HEK293 (cell line): ENCODE data around the gene CASP6.

Source experiments
- CTCF ChIA-PET: fragments of 350-600 bp; formaldehyde crosslinking; extraction: SDS; loops from one replicate; lab custom pipeline; 2021; ENCODE audit warnings: antibody characterized with exemption; lab: Yijun Ruan, JAX
- POLR2A ChIA-PET: fragments of 300-600 bp; formaldehyde crosslinking; extraction: SDS; loops from one replicate; lab custom pipeline; 2020; ENCODE audit warnings: antibody characterized with exemption, inconsistent platforms; lab: Yijun Ruan, JAX
- H3K27ac ChIP-seq: fragments of 200-500 bp; sonication (Bioruptor generic); 2 replicates; pipeline ENCODE4 v1.5.1; 2014; ENCODE audit warnings: low read depth, low read length, control low read depth, inconsistent platforms; ENCODE audit errors: extremely low read depth
- H3K36me3 ChIP-seq, 2 experiments: fragments of 200-500 bp in 1 of 2; sonication (Bioruptor generic) in 1 of 2; 1 replicate in 1 of 2; 2 replicates in 1 of 2; pipeline ENCODE4 v1.5.1; 2014 to 2017; ENCODE audit warnings: inconsistent platforms in 2 of 2, low read length in 2 of 2; ENCODE audit not compliant: control insufficient read depth in 2 of 2, insufficient read depth in 1 of 2
- H3K4me1 ChIP-seq: fragments of 200-500 bp; sonication (Bioruptor generic); 2 replicates; pipeline ENCODE4 v1.5.1; 2014; ENCODE audit warnings: mild to moderate bottlenecking, low read length, inconsistent platforms; ENCODE audit not compliant: control insufficient read depth, insufficient read depth
- H3K4me3 ChIP-seq: 2 replicates; pipeline ENCODE4 v1.5.1; 2011; ENCODE audit warnings: low read depth, mild to moderate bottlenecking, control low read depth, low read length, moderate library complexity
- H3K9me3 ChIP-seq: fragments of 200-500 bp; sonication (Bioruptor generic); 2 replicates; pipeline ENCODE4 v1.5.1; 2014; ENCODE audit warnings: low read depth, low read length, inconsistent platforms; ENCODE audit not compliant: control insufficient read depth, insufficient read depth
- BCL11A ChIP-seq: fragments of 450-650 bp; formaldehyde crosslinking; IDR thresholded peaks from 2 replicates; pipeline ENCODE4 v1.5.1; 2016; ENCODE audit warnings: low read depth, missing biosample characterization, missing genetic modification characterization
- SP3 ChIP-seq: fragments of 450-650 bp; formaldehyde crosslinking; IDR thresholded peaks from 2 replicates; pipeline ENCODE4 v1.5.1; 2016; ENCODE audit warnings: missing biosample characterization, missing genetic modification characterization
- ZBTB17 ChIP-seq: fragments of 450-650 bp; formaldehyde crosslinking; IDR thresholded peaks from 2 replicates; pipeline ENCODE4 v1.5.1; 2016; ENCODE audit warnings: missing biosample characterization, missing genetic modification characterization
- ZFP37 ChIP-seq: fragments of 450-650 bp; formaldehyde crosslinking; IDR thresholded peaks from 2 replicates; pipeline ENCODE4 v1.5.1; 2016; ENCODE audit warnings: missing biosample characterization, missing genetic modification characterization
- ZIC2 ChIP-seq: fragments of 450-650 bp; formaldehyde crosslinking; IDR thresholded peaks from 2 replicates; pipeline ENCODE4 v1.5.1; 2016; ENCODE audit warnings: missing biosample characterization, missing genetic modification characterization
- ZNF10 ChIP-seq: fragments of 450-650 bp; formaldehyde crosslinking; IDR thresholded peaks from 2 replicates; pipeline ENCODE4 v1.5.1; 2017; ENCODE audit warnings: missing biosample characterization, missing genetic modification characterization
- ZNF114 ChIP-seq: fragments of 450-650 bp; formaldehyde crosslinking; IDR thresholded peaks from 2 replicates; pipeline ENCODE4 v1.5.0; 2017; ENCODE audit warnings: missing biosample characterization, missing genetic modification characterization
- ZNF121 ChIP-seq: fragments of 450-650 bp; formaldehyde crosslinking; IDR thresholded peaks from 2 replicates; pipeline ENCODE4 v1.5.1; 2016; ENCODE audit warnings: missing biosample characterization, missing genetic modification characterization
- ZNF157 ChIP-seq: fragments of 450-650 bp; formaldehyde crosslinking; IDR thresholded peaks from 2 replicates; pipeline ENCODE4 v1.5.1; 2016; ENCODE audit warnings: missing biosample characterization, missing genetic modification characterization
- ZNF214 ChIP-seq: fragments of 450-650 bp; formaldehyde crosslinking; IDR thresholded peaks from 2 replicates; pipeline ENCODE4 v1.5.1; 2017; ENCODE audit warnings: missing biosample characterization, mild to moderate bottlenecking, missing genetic modification characterization, borderline replicate concordance
- ZNF221 ChIP-seq: fragments of 450-650 bp; formaldehyde crosslinking; IDR thresholded peaks from 2 replicates; pipeline ENCODE4 v1.5.1; 2017; ENCODE audit warnings: missing biosample characterization, missing genetic modification characterization, borderline replicate concordance
- ZNF677 ChIP-seq: fragments of 450-650 bp; IDR thresholded peaks from 2 replicates; pipeline ENCODE4 v1.5.0; 2018; ENCODE audit warnings: missing biosample characterization, mild to moderate bottlenecking, missing genetic modification characterization, moderate library complexity
- ZXDB ChIP-seq: fragments of 450-650 bp; formaldehyde crosslinking; IDR thresholded peaks from 2 replicates; pipeline ENCODE4 v1.5.1; 2016; ENCODE audit warnings: missing biosample characterization, missing genetic modification characterization
- TF ChIP-seq, protein P1 (sequence below): fragments of 450-650 bp; formaldehyde crosslinking; IDR thresholded peaks from 2 replicates; pipeline ENCODE4 v1.5.1; 2016; ENCODE audit warnings: missing biosample characterization, missing genetic modification characterization
- TF ChIP-seq, protein P2 (sequence below): fragments of 450-650 bp; formaldehyde crosslinking; IDR thresholded peaks from 2 replicates; pipeline ENCODE4 v1.5.1; 2016; ENCODE audit warnings: missing biosample characterization, missing genetic modification characterization
- TF ChIP-seq, protein P3 (sequence below): fragments of 450-650 bp; formaldehyde crosslinking; IDR thresholded peaks from 2 replicates; pipeline ENCODE4 v1.5.1; 2016; ENCODE audit warnings: missing biosample characterization, missing genetic modification characterization
- TF ChIP-seq, protein P4 (sequence below): fragments of 450-650 bp; formaldehyde crosslinking; IDR thresholded peaks from 2 replicates; pipeline ENCODE4 v1.5.1; 2016; ENCODE audit warnings: missing biosample characterization, missing genetic modification characterization, borderline replicate concordance
- TF ChIP-seq, protein P5 (sequence below): fragments of 450-650 bp; IDR thresholded peaks from 2 replicates; pipeline ENCODE4 v1.5.1; 2018; ENCODE audit warnings: missing biosample characterization, missing genetic modification characterization
- TF ChIP-seq, protein P6 (sequence below): fragments of 450-650 bp; formaldehyde crosslinking; IDR thresholded peaks from 2 replicates; pipeline ENCODE4 v1.5.1; 2016; ENCODE audit warnings: missing biosample characterization, missing genetic modification characterization

CASP6 gene

DNA sequence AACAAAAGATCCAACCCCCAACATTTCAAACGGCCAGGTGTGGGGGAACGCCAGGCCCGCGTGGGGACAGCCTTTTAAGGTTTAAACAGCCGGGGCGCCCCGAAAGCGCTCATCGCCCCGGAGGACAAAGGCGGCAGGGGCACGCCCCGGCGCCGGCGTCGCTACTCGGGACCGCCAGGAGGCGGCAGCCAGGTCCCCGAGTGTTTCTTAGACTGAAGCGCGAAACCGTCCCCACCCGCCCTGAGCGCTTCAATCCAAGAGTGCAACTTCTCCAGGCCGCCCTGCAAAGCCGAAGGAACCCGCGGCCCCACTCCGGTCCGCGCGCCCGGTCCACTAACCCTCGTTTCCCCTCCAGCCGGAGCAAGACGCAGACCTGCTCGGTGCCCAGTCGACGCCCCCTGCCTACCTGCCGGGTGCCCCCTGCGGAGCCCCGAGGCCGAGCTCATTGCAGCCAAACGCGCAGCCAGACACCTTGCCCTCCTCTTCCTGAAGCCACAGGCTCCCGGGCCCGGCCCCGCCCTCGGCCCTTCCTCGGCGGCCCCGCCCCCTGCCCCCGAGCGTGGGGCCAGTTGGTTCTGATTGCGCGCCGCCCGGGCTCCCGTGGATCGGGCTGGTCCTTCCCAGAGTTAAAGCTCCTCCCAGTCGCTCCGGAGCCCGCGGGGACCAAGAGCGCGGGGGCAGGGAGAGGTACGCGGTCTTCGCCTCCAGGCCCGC is at the start of gene CASP6:
CASP6 (minus strand) TSS at position 496 of the 714 bp plus-strand sequence; CDS start at position 446, 50 bp downstream.
- Histone ChIP-seq H3K4me3 (peak within 1 kb of the TSS; percentile 51), H3K36me3 (peaks cover 0 to 19% of the 10 kb centered on the region in 2 experiments; a peak in 1 of 3 replicates), H3K4me1 (no peaks in the 10 kb centered on the region), H3K27ac (peak within 1 kb of the TSS; percentile 62), H3K9me3 (no peaks in the 10 kb centered on the region)
- CTCF ChIA-PET = interaction anchor here (0.7 kb wide), 2 partner anchors 15 to 78 kb away, joined by 3 to 4 read pairs; no protein-coding TSS in a partner anchor
- POLR2A ChIA-PET = interaction anchor here (0.6 to 1.1 kb wide), 3 partner anchors 10 to 143 kb away, joined by 3 to 6 read pairs (median 4); partner anchors contain the start of genes MCUB and PLA2G12A
- TF ChIP-seq, protein P1, sequence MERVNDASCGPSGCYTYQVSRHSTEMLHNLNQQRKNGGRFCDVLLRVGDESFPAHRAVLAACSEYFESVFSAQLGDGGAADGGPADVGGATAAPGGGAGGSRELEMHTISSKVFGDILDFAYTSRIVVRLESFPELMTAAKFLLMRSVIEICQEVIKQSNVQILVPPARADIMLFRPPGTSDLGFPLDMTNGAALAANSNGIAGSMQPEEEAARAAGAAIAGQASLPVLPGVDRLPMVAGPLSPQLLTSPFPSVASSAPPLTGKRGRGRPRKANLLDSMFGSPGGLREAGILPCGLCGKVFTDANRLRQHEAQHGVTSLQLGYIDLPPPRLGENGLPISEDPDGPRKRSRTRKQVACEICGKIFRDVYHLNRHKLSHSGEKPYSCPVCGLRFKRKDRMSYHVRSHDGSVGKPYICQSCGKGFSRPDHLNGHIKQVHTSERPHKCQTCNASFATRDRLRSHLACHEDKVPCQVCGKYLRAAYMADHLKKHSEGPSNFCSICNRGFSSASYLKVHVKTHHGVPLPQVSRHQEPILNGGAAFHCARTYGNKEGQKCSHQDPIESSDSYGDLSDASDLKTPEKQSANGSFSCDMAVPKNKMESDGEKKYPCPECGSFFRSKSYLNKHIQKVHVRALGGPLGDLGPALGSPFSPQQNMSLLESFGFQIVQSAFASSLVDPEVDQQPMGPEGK (tag by site-specific recombination) = peak; percentile 77
- TF ChIP-seq, protein P2, sequence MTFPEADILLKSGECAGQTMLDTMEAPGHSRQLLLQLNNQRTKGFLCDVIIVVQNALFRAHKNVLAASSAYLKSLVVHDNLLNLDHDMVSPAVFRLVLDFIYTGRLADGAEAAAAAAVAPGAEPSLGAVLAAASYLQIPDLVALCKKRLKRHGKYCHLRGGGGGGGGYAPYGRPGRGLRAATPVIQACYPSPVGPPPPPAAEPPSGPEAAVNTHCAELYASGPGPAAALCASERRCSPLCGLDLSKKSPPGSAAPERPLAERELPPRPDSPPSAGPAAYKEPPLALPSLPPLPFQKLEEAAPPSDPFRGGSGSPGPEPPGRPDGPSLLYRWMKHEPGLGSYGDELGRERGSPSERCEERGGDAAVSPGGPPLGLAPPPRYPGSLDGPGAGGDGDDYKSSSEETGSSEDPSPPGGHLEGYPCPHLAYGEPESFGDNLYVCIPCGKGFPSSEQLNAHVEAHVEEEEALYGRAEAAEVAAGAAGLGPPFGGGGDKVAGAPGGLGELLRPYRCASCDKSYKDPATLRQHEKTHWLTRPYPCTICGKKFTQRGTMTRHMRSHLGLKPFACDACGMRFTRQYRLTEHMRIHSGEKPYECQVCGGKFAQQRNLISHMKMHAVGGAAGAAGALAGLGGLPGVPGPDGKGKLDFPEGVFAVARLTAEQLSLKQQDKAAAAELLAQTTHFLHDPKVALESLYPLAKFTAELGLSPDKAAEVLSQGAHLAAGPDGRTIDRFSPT (tag by site-specific recombination) = no peak
- TF ChIP-seq, protein P3, sequence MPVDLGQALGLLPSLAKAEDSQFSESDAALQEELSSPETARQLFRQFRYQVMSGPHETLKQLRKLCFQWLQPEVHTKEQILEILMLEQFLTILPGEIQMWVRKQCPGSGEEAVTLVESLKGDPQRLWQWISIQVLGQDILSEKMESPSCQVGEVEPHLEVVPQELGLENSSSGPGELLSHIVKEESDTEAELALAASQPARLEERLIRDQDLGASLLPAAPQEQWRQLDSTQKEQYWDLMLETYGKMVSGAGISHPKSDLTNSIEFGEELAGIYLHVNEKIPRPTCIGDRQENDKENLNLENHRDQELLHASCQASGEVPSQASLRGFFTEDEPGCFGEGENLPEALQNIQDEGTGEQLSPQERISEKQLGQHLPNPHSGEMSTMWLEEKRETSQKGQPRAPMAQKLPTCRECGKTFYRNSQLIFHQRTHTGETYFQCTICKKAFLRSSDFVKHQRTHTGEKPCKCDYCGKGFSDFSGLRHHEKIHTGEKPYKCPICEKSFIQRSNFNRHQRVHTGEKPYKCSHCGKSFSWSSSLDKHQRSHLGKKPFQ (tag by site-specific recombination) = no peak
- peak; percentile 65; the same call in 1 of the 2 replicates for TF ChIP-seq ZBTB17
- TF ChIP-seq, protein P4, sequence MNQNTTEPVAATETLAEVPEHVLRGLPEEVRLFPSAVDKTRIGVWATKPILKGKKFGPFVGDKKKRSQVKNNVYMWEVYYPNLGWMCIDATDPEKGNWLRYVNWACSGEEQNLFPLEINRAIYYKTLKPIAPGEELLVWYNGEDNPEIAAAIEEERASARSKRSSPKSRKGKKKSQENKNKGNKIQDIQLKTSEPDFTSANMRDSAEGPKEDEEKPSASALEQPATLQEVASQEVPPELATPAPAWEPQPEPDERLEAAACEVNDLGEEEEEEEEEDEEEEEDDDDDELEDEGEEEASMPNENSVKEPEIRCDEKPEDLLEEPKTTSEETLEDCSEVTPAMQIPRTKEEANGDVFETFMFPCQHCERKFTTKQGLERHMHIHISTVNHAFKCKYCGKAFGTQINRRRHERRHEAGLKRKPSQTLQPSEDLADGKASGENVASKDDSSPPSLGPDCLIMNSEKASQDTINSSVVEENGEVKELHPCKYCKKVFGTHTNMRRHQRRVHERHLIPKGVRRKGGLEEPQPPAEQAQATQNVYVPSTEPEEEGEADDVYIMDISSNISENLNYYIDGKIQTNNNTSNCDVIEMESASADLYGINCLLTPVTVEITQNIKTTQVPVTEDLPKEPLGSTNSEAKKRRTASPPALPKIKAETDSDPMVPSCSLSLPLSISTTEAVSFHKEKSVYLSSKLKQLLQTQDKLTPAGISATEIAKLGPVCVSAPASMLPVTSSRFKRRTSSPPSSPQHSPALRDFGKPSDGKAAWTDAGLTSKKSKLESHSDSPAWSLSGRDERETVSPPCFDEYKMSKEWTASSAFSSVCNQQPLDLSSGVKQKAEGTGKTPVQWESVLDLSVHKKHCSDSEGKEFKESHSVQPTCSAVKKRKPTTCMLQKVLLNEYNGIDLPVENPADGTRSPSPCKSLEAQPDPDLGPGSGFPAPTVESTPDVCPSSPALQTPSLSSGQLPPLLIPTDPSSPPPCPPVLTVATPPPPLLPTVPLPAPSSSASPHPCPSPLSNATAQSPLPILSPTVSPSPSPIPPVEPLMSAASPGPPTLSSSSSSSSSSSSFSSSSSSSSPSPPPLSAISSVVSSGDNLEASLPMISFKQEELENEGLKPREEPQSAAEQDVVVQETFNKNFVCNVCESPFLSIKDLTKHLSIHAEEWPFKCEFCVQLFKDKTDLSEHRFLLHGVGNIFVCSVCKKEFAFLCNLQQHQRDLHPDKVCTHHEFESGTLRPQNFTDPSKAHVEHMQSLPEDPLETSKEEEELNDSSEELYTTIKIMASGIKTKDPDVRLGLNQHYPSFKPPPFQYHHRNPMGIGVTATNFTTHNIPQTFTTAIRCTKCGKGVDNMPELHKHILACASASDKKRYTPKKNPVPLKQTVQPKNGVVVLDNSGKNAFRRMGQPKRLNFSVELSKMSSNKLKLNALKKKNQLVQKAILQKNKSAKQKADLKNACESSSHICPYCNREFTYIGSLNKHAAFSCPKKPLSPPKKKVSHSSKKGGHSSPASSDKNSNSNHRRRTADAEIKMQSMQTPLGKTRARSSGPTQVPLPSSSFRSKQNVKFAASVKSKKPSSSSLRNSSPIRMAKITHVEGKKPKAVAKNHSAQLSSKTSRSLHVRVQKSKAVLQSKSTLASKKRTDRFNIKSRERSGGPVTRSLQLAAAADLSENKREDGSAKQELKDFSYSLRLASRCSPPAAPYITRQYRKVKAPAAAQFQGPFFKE (tag by site-specific recombination) = no peak
- TF ChIP-seq, protein P5, sequence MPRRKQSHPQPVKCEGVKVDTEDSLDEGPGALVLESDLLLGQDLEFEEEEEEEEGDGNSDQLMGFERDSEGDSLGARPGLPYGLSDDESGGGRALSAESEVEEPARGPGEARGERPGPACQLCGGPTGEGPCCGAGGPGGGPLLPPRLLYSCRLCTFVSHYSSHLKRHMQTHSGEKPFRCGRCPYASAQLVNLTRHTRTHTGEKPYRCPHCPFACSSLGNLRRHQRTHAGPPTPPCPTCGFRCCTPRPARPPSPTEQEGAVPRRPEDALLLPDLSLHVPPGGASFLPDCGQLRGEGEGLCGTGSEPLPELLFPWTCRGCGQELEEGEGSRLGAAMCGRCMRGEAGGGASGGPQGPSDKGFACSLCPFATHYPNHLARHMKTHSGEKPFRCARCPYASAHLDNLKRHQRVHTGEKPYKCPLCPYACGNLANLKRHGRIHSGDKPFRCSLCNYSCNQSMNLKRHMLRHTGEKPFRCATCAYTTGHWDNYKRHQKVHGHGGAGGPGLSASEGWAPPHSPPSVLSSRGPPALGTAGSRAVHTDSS (tag by site-specific recombination) = no peak
- no peak for TF ChIP-seq ZNF221 (tag by site-specific recombination)
- TF ChIP-seq ZNF114 (tag by site-specific recombination) = no peak
- no peak for TF ChIP-seq ZNF157 (tag by site-specific recombination)
- TF ChIP-seq ZNF214 (tag by site-specific recombination) = no peak
- TF ChIP-seq BCL11A (tag by site-specific recombination) = no peak
- TF ChIP-seq ZIC2 (tag by site-specific recombination) = peak; percentile 90
- TF ChIP-seq, protein P6, sequence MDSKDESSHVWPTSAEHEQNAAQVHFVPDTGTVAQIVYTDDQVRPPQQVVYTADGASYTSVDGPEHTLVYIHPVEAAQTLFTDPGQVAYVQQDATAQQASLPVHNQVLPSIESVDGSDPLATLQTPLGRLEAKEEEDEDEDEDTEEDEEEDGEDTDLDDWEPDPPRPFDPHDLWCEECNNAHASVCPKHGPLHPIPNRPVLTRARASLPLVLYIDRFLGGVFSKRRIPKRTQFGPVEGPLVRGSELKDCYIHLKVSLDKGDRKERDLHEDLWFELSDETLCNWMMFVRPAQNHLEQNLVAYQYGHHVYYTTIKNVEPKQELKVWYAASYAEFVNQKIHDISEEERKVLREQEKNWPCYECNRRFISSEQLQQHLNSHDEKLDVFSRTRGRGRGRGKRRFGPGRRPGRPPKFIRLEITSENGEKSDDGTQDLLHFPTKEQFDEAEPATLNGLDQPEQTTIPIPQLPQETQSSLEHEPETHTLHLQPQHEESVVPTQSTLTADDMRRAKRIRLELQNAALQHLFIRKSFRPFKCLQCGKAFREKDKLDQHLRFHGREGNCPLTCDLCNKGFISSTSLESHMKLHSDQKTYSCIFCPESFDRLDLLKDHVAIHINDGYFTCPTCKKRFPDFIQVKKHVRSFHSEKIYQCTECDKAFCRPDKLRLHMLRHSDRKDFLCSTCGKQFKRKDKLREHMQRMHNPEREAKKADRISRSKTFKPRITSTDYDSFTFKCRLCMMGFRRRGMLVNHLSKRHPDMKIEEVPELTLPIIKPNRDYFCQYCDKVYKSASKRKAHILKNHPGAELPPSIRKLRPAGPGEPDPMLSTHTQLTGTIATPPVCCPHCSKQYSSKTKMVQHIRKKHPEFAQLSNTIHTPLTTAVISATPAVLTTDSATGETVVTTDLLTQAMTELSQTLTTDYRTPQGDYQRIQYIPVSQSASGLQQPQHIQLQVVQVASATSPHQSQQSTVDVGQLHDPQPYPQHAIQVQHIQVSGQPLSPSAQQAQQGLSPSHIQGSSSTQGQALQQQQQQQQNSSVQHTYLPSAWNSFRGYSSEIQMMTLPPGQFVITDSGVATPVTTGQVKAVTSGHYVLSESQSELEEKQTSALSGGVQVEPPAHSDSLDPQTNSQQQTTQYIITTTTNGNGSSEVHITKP (tag by site-specific recombination) = no peak
- peak; percentile 74 for TF ChIP-seq SP3 (tag by site-specific recombination)
- TF ChIP-seq ZFP37 (tag by site-specific recombination) = no peak
- TF ChIP-seq ZNF10 (tag by site-specific recombination) = no peak
- TF ChIP-seq ZXDB (tag by site-specific recombination) = 0 out of 2 replicates have a peak, but pooled peaks have one; percentile 54
- no peak for TF ChIP-seq ZNF121 (tag by site-specific recombination)
- no peak for TF ChIP-seq ZNF677
